SW480 (cell line): Measurements from ENCODE around the gene GVQW3.

ENCODE experiments used
- DNase-seq: peaks from one replicate; pipeline ENCODE4 v3.0.0-alpha.2; 2016; ENCODE audit warnings: low spot score

GVQW3 gene

DNA sequence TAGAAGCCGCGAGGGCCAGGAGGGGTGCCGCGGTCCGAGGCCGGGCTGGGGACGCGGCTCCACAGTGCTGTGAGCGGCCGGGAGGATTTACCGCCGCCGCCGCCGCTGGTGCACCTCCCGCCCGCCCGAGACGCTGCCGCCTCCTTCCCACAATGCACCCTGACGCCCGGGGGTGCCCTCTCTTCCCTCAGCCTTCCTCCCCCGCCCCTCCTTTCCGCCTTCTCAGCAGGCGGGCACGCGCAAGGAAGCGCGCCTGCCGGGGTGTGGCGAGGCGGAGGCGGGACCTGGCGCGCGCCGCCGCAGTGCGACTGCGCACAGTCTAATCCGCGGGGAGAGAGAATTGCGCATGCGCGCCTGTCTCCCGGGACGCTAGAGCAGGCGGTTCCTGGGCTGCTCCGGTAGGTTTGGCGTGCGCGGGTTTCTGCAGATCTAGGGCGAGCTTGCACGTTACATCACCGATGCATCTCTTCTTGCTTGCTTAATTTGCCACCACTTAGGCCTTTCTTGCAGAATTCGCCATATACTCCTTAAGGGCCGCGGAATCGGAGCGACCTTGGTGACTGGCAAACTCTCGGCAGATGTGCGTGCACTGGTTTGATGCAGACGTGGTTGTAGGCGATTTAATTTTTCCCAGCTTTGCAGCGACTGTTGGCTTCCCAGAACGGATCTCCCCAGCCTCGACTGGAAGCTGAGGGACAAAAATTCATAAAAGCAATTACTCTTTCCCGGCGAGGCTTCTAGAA lies at the start of gene GVQW3, which contains the start of gene THAP12:
Gene GVQW3 (plus strand): TSS at position 347 of the 743 bp plus-strand sequence. CDS start 506 bp downstream, outside the sequence.
Gene THAP12 (minus strand): TSS at position 156 of the 743 bp plus-strand sequence. CDS start 296 bp downstream, outside the sequence.
- DNase-seq, result peak; percentile 97

- DNase-seq, result no peak
Measured at GRCh38 chr11:76334826-76335389, 46.2 kb upstream of the GVQW3 start.

GRCh38 chr11:76335842-76336241 lies 45.3 kb upstream of the GVQW3 start:
- DNase-seq, result no peak

- no peak for DNase-seq
Measured at GRCh38 chr11:76336597-76336996, 44.5 kb upstream of the GVQW3 start.

- no peak for DNase-seq
Measured at GRCh38 chr11:76337469-76337868, 43.7 kb upstream of the GVQW3 start.

DNA sequence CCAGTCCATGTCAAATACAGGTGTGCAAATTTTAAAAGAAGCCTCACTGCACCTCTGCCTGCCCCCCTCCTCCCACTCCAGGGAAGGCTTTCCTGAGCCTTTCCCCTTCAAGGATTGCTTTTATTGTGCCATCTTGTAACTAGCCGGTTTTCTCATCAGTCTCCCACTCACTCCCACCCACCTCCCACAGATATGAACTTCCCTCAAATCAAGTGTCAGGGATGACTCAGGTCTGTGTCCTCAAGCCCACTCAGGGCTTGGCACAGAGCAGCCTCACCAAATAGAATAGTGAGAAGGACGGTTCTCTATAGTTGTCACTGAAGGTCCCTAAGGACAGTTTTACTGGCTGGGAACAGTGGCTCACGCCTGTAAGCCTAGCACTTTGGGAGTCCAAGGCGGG lies 43.2 kb upstream of the GVQW3 start:
- no peak for DNase-seq

GRCh38 chr11:76339221-76339620 lies 41.9 kb upstream of the GVQW3 start:
- DNase-seq, result no peak

DNA sequence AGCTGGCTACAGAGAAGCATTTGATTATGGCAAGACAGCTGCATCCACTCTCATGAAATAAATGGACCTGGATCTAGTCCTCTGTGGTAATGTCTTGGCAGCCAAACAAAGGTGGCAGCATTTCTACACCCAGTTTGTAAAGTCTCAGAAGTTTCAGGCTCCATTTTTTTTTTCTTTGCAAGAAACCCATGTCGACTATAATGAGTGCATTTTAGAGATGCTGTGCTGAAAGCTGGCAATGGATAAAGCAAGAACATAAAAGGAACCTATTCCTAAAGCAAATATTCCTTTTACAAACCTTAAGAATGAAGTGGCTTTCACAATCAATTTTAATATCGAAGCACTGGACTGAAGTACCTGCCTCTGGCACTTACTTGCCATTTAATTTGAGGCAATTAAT lies 33.7 kb upstream of the GVQW3 start:
- no peak for DNase-seq

- no peak for DNase-seq
Measured at GRCh38 chr11:76348348-76348747, 32.8 kb upstream of the GVQW3 start.

DNA sequence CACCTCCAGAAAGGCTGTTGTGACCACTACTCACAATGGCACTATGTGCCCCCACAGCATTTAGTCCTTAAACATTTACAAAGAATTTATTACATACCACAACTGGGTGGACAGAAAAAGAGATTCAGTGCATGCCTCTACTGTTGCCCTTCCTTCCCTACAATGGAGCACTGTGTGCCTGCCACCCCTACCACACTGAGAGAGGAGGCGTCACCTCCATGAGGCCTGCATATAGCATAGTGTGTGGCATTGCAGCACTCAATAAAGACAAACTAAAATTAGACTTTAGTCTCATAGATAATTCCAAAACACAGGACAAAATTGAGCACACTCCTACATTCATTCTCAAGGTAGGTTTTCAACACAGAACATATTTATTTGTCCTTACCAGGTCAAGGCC lies 26.0 kb upstream of the GVQW3 start:
- DNase-seq, result no peak

GRCh38 chr11:76361374-76361773 lies 19.7 kb upstream of the GVQW3 start:
- DNase-seq, result no peak

DNA sequence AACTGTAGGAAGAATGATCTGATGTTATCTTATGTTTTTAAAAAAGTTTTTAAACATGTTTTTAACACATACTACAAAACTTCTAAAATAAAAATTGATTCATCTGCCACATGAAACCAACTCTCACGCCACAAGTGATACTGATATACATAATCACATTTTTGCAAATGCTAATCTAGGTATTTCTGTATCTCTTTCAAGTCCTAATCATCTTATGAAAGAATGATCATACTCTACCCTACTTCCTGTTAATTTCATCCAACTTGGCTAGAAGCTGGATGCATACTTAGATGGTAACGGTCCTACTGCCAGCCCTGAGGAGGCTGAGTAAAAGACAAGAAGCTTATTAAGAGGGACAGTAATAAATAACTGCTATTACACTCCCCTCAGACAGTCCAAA lies 19.3 kb upstream of the GVQW3 start:
- no peak for DNase-seq

- DNase-seq, result no peak
Measured at GRCh38 chr11:76362716-76363115, 18.4 kb upstream of the GVQW3 start.

GRCh38 chr11:76365038-76365679 lies 16.0 kb upstream of the GVQW3 start:
- no peak for DNase-seq

DNA sequence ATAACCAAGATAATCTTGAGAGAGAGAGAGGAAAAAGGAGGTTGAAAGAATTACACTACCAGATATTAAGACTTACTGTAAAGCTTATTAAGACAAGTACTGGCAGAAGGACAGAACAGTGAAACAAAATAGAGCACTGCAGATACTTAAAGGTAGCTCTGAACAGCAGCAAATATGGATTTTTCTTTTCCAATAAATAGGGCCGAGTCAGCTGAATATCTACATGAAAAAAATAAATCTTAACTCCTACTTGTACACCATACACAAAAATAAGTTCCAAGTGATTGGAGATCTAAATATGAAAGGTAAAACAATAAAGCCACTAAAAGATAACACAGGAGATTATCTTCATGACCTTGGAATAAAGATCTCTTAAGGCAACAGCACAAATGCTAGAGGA lies 12.6 kb upstream of the GVQW3 start:
- no peak for DNase-seq

- DNase-seq, result no peak
Measured at GRCh38 chr11:76369406-76369805, 11.7 kb upstream of the GVQW3 start.

- peak; percentile 27 for DNase-seq
Measured at GRCh38 chr11:76371170-76371569, 10.0 kb upstream of the GVQW3 start.

GRCh38 chr11:76376746-76377558 lies 4.2 kb upstream of the GVQW3 start:
- no peak for DNase-seq

DNA sequence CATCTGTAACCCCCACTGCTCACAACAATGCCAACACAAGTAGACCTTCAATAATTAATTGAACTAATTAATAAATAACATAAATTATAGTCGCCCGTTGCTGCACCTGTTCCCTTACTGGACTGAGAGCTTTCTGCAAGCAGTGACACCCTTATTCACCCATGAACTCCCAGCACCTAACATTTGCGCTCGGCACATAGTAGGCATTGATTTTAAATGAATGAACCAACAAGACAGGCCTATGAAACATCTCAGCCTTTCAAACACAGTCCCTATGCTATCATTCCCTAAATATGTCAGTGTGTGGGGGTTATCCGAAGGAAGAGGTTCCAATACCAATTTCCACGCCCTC lies 1.3 kb upstream of the GVQW3 start:
- no peak for DNase-seq

GRCh38 chr11:76380159-76380976 lies 755 bp upstream of the GVQW3 start:
- peak; percentile 31 for DNase-seq

DNA sequence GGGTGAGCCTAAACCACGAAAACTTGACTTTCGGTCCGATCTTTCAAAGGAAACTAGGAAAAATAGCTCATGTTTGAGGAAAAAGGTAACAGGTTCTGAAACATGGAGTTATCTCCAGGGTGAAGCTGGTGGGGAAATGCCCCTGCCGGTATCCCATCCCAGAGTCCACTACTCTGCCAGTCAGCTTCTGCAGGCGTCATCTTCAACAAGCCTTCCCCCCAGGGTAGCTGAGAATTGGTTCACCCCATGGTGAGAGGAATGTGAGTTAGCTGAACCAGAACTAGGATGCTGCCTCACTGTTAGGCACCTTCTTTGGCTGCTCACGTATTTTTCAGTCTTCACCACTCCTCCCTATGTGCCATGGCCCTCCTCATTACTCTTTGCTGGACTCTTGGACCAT lies 1.1 kb downstream of the GVQW3 start:
- no peak for DNase-seq

GRCh38 chr11:76385903-76386302 lies 4.8 kb downstream of the GVQW3 start:
- DNase-seq, result no peak
